Measurements from ENCODE around the gene FHIP1A. TPM values are rescaled to one million over a fixed set of nuclear protein-coding genes. Genes with fewer than 3 reads are reported as not detected.

FHIP1A gene
- total RNA-seq, 1 experiment from 2014 or later: 0.39 TPM

- Histone ChIP-seq H3K9me3 (ENCODE audit: control insufficient read depth, insufficient read depth, low read depth, low read length) (no peaks in the 10 kb centered on the region), H3K36me3 (ENCODE audit: control insufficient read depth, insufficient read depth, low read length) (no peaks in the 10 kb centered on the region), H3K27me3 (ENCODE audit: control insufficient read depth, insufficient read depth, low read length) (no peaks in the 10 kb centered on the region), H3K4me1 (ENCODE audit: control insufficient read depth, insufficient read depth, low read length) (no peaks in the 10 kb centered on the region), H3K27ac (ENCODE audit: low read length) (no peak overlapping the region), H3K4me3 (ENCODE audit: low read depth in 2 of 2, low read length in 2 of 2) (no peak overlapping the region)
- intact Hi-C loops (cut with micrococcal nuclease; ENCODE audit: unreplicated experiment) (no loop called here), in situ Hi-C loops (cut with HindIII; ENCODE audit: low pct_unique_long_range_greater_than_20kb, low sequenced_read_pairs) (no loop called here)
- CTCF ChIA-PET: no interaction called here
- BruUV-seq (replicated peaks): no TSS peak
- no peak for DNase-seq (ENCODE audit: low read depth, low spot score)
- TF ChIP-seq TCF7L2 (IDR thresholded peaks at IDR 0.05; ENCODE audit: low read depth, low read length): no peak
- no peak for TF ChIP-seq SIN3A (IDR thresholded peaks at IDR 0.05; ENCODE audit: borderline replicate concordance, insufficient read depth, low read depth, low read length)
- TF ChIP-seq POLR2AphosphoS5 (IDR thresholded peaks at IDR 0.05; ENCODE audit: low read depth, low read length): no peak
- no peak for TF ChIP-seq CTCF (IDR thresholded peaks at IDR 0.05)
- no peak for TF ChIP-seq REST (IDR thresholded peaks at IDR 0.05; ENCODE audit: insufficient read depth in 1 of 2, low read depth in 2 of 2, low read length in 1 of 2)
- no peak for ATAC-seq
- POLR2A ChIA-PET: no interaction called here
Observed at GRCh38 chr4:151400343-151400742, 8.6 kb upstream of the FHIP1A start.

- no peaks in the 10 kb centered on the region for H3K4me1 ChIP-seq (ENCODE audit: control insufficient read depth, insufficient read depth, low read length)
- TF ChIP-seq POLR2AphosphoS5 (IDR thresholded peaks at IDR 0.05; ENCODE audit: low read depth, low read length): no peak
- TF ChIP-seq REST (IDR thresholded peaks at IDR 0.05; ENCODE audit: insufficient read depth in 1 of 2, low read depth in 2 of 2, low read length in 1 of 2): no peak
- TF ChIP-seq SIN3A (IDR thresholded peaks at IDR 0.05; ENCODE audit: borderline replicate concordance, insufficient read depth, low read depth, low read length): no peak
- TF ChIP-seq CTCF (IDR thresholded peaks at IDR 0.05): no peak
- no peak for TF ChIP-seq TCF7L2 (IDR thresholded peaks at IDR 0.05; ENCODE audit: low read depth, low read length)
- H3K27me3 ChIP-seq (ENCODE audit: control insufficient read depth, insufficient read depth, low read length): no peaks in the 10 kb centered on the region
- no peaks in the 10 kb centered on the region for H3K36me3 ChIP-seq (ENCODE audit: control insufficient read depth, insufficient read depth, low read length)
- H3K27ac ChIP-seq (ENCODE audit: low read length): no peak overlapping the region
- intact Hi-C loops (cut with micrococcal nuclease; ENCODE audit: unreplicated experiment) (no loop called here), in situ Hi-C loops (cut with HindIII; ENCODE audit: low pct_unique_long_range_greater_than_20kb, low sequenced_read_pairs) (no loop called here)
- no peak for DNase-seq (ENCODE audit: low read depth, low spot score)
- no peak overlapping the region for H3K4me3 ChIP-seq (ENCODE audit: low read depth in 2 of 2, low read length in 2 of 2)
- ChIA-PET CTCF (no interaction called here), POLR2A (no interaction called here)
- no TSS peak for BruUV-seq (replicated peaks)
- ATAC-seq: no peak
- H3K9me3 ChIP-seq (ENCODE audit: control insufficient read depth, insufficient read depth, low read depth, low read length): no peaks in the 10 kb centered on the region
Observed at GRCh38 chr4:151401739-151402138, 7.2 kb upstream of the FHIP1A start.

Measured in Panc1 (cell line).